Activated CD4-positive, alpha-beta T cell treated with anti-CD3 and anti-CD28 coated beads, Interleukin-2, amount 10 ng/mL, durations not matched to agents 24 days and 14 days (primary cell): ENCODE data around the gene NXPH1. TPM values are rescaled to one million over a fixed set of nuclear protein-coding genes. Genes with fewer than 3 reads are reported as not detected.
A peak's percentile ranks its signal among the peaks of the same experiment; 100 is the strongest.

ENCODE experiments used
- DNase-seq: peaks from one replicate; pipeline ENCODE4 v3.0.0; 2022
- H3K27ac Mint-ChIP-seq: one replicate; pipeline ENCODE4 v1.8.0; 2022; ENCODE audit warnings: mild to moderate bottlenecking, mixed read lengths
- H3K27me3 Mint-ChIP-seq: one replicate; pipeline ENCODE4 v1.8.0; 2022; ENCODE audit warnings: mixed read lengths
- H3K36me3 Mint-ChIP-seq: one replicate; pipeline ENCODE4 v1.8.0; 2022; ENCODE audit warnings: low read depth, mild to moderate bottlenecking, mixed read lengths
- H3K4me1 Mint-ChIP-seq: one replicate; pipeline ENCODE4 v1.8.0; 2021; ENCODE audit warnings: mixed read lengths
- H3K4me3 Mint-ChIP-seq: one replicate; pipeline ENCODE4 v1.8.0; 2022; ENCODE audit warnings: mild to moderate bottlenecking, moderate library complexity, mixed read lengths
- H3K9me3 Mint-ChIP-seq: one replicate; pipeline ENCODE4 v1.8.0; 2021; ENCODE audit warnings: mixed read lengths
- intact Hi-C: fragments of 100-400 bp; cut with micrococcal nuclease; formaldehyde crosslinking; loops from one replicate; pipeline ENCODE4 v1.15.1; 2023
- total RNA-seq: library from RNA; stranded (reverse); gene quantifications from 2 replicates; pipeline ENCODE4 v1.2.3, GENCODE V29; 2022

The NXPH1 gene
- total RNA-seq, 1 donor from 2014 or later: not detected

- no peaks in the 10 kb centered on the region for H3K27me3 Mint-ChIP-seq
- no peak overlapping the region for H3K27ac Mint-ChIP-seq
- intact Hi-C loops: no loop called here
- no peak overlapping the region for H3K4me3 Mint-ChIP-seq
- no peaks in the 10 kb centered on the region for H3K36me3 Mint-ChIP-seq
- no peaks in the 10 kb centered on the region for H3K4me1 Mint-ChIP-seq
- no peak for DNase-seq
- no peaks in the 10 kb centered on the region for H3K9me3 Mint-ChIP-seq
Measured at GRCh38 chr7:8422177-8422576, 11.2 kb upstream of the NXPH1 start.

- no peak overlapping the region for H3K27ac Mint-ChIP-seq
- no peaks in the 10 kb centered on the region for H3K36me3 Mint-ChIP-seq
- no peaks in the 10 kb centered on the region for H3K9me3 Mint-ChIP-seq
- no peak overlapping the region for H3K4me3 Mint-ChIP-seq
- no peak for DNase-seq
- intact Hi-C loops: no loop called here
- H3K4me1 Mint-ChIP-seq: no peaks in the 10 kb centered on the region
- peaks cover under 1% of the 10 kb centered on the region for H3K27me3 Mint-ChIP-seq
Measured at GRCh38 chr7:8423057-8423456, 10.4 kb upstream of the NXPH1 start.

- no peak for DNase-seq
- Mint-ChIP-seq H3K4me1 (no peaks in the 10 kb centered on the region), H3K4me3 (no peak overlapping the region), H3K27me3 (peaks cover 3% of the 10 kb centered on the region), H3K36me3 (no peaks in the 10 kb centered on the region), H3K9me3 (no peaks in the 10 kb centered on the region), H3K27ac (no peak overlapping the region)
- intact Hi-C loops: no loop called here
Measured at GRCh38 chr7:8425223-8425622, 8.2 kb upstream of the NXPH1 start.

- H3K27ac Mint-ChIP-seq: no peak overlapping the region
- no peak for DNase-seq
- H3K4me3 Mint-ChIP-seq: no peak overlapping the region
- intact Hi-C loops: no loop called here
- peaks cover 13% of the 10 kb centered on the region for H3K9me3 Mint-ChIP-seq
- peaks cover 46% of the 10 kb centered on the region for H3K27me3 Mint-ChIP-seq
- peaks cover 7% of the 10 kb centered on the region for H3K4me1 Mint-ChIP-seq
- H3K36me3 Mint-ChIP-seq: peaks cover 3% of the 10 kb centered on the region
Measured at GRCh38 chr7:8430643-8431042, 2.8 kb upstream of the NXPH1 start.

GRCh38 chr7:8434290-8435002 is 1.0 kb downstream of the NXPH1 start:
- H3K27me3 Mint-ChIP-seq: peaks cover 72% of the 10 kb centered on the region
- no peak for DNase-seq
- no peak overlapping the region for H3K27ac Mint-ChIP-seq

GRCh38 chr7:8435095-8435494 is 1.7 kb downstream of the NXPH1 start:
- Mint-ChIP-seq H3K9me3 (peaks cover 13% of the 10 kb centered on the region), H3K36me3 (peaks cover 3% of the 10 kb centered on the region), H3K27me3 (peaks cover 77% of the 10 kb centered on the region), H3K27ac (peak overlapping the region; percentile 56), H3K4me3 (no peak overlapping the region), H3K4me1 (peaks cover 7% of the 10 kb centered on the region)
- DNase-seq: no peak
- intact Hi-C loops: no loop called here

More at GRCh38 chr7:8434290-8435002, 1.0 kb downstream of the NXPH1 start:
- intact Hi-C loops: no loop called here
- H3K4me3 Mint-ChIP-seq: no peak overlapping the region
- peaks cover 13% of the 10 kb centered on the region for H3K9me3 Mint-ChIP-seq
- peaks cover 3% of the 10 kb centered on the region for H3K36me3 Mint-ChIP-seq
- peaks cover 7% of the 10 kb centered on the region for H3K4me1 Mint-ChIP-seq

GRCh38 chr7:8435590-8436545 is 2.5 kb downstream of the NXPH1 start:
- Mint-ChIP-seq H3K27me3 (peaks cover 82% of the 10 kb centered on the region), H3K4me1 (peaks cover 7% of the 10 kb centered on the region), H3K36me3 (peaks cover 3% of the 10 kb centered on the region), H3K9me3 (peaks cover 16% of the 10 kb centered on the region), H3K27ac (peak overlapping the region; percentile 56), H3K4me3 (no peak overlapping the region)
- no peak for DNase-seq
- intact Hi-C loops: no loop called here

- Mint-ChIP-seq H3K9me3 (peaks cover 16% of the 10 kb centered on the region), H3K27ac (no peak overlapping the region), H3K36me3 (peaks cover 4% of the 10 kb centered on the region), H3K27me3 (peaks cover 81% of the 10 kb centered on the region), H3K4me3 (no peak overlapping the region), H3K4me1 (peaks cover 7% of the 10 kb centered on the region)
- intact Hi-C loops: no loop called here
- DNase-seq: peak; percentile 83
Measured at GRCh38 chr7:8436965-8437364, 3.6 kb downstream of the NXPH1 start.

GRCh38 chr7:8437606-8438005 is 4.2 kb downstream of the NXPH1 start:
- peaks cover 16% of the 10 kb centered on the region for H3K9me3 Mint-ChIP-seq
- DNase-seq: no peak
- intact Hi-C loops: no loop called here

GRCh38 chr7:8440670-8441069 is 7.3 kb downstream of the NXPH1 start:
- peaks cover 2% of the 10 kb centered on the region for H3K36me3 Mint-ChIP-seq
- no peak overlapping the region for H3K27ac Mint-ChIP-seq
- intact Hi-C loops: no loop called here
- DNase-seq: no peak
- peaks cover 17% of the 10 kb centered on the region for H3K9me3 Mint-ChIP-seq
- no peak overlapping the region for H3K4me3 Mint-ChIP-seq
- peaks cover 2% of the 10 kb centered on the region for H3K4me1 Mint-ChIP-seq
- peaks cover 78% of the 10 kb centered on the region for H3K27me3 Mint-ChIP-seq

More at GRCh38 chr7:8437606-8438005, 4.2 kb downstream of the NXPH1 start:
- H3K27me3 Mint-ChIP-seq: peaks cover 83% of the 10 kb centered on the region
- H3K36me3 Mint-ChIP-seq: peaks cover 4% of the 10 kb centered on the region
- no peak overlapping the region for H3K27ac Mint-ChIP-seq
- no peak overlapping the region for H3K4me3 Mint-ChIP-seq
- peaks cover 7% of the 10 kb centered on the region for H3K4me1 Mint-ChIP-seq

- Mint-ChIP-seq H3K4me3 (no peak overlapping the region), H3K9me3 (peaks cover 17% of the 10 kb centered on the region), H3K4me1 (peaks cover 2% of the 10 kb centered on the region), H3K27ac (no peak overlapping the region), H3K36me3 (peaks cover 2% of the 10 kb centered on the region), H3K27me3 (peaks cover 71% of the 10 kb centered on the region)
- intact Hi-C loops: no loop called here
- DNase-seq: no peak
Measured at GRCh38 chr7:8441106-8441965, 7.9 kb downstream of the NXPH1 start.

- peaks cover 17% of the 10 kb centered on the region for H3K9me3 Mint-ChIP-seq
- DNase-seq: no peak
- H3K36me3 Mint-ChIP-seq: peaks cover 2% of the 10 kb centered on the region
- H3K4me3 Mint-ChIP-seq: no peak overlapping the region
- peak overlapping the region; percentile 62 for H3K27ac Mint-ChIP-seq
- peaks cover 2% of the 10 kb centered on the region for H3K4me1 Mint-ChIP-seq
- intact Hi-C loops: no loop called here
- peaks cover 63% of the 10 kb centered on the region for H3K27me3 Mint-ChIP-seq
Measured at GRCh38 chr7:8442051-8442813, 8.8 kb downstream of the NXPH1 start.

GRCh38 chr7:8442814-8443304 is 9.4 kb downstream of the NXPH1 start:
- H3K36me3 Mint-ChIP-seq: peaks cover 2% of the 10 kb centered on the region
- intact Hi-C loops: no loop called here
- H3K27me3 Mint-ChIP-seq: peaks cover 58% of the 10 kb centered on the region
- peaks cover 2% of the 10 kb centered on the region for H3K4me1 Mint-ChIP-seq
- H3K27ac Mint-ChIP-seq: peak overlapping the region; percentile 62
- H3K9me3 Mint-ChIP-seq: peaks cover 17% of the 10 kb centered on the region
- no peak overlapping the region for H3K4me3 Mint-ChIP-seq
- DNase-seq: peak; percentile 91
